ENCODE results near the gene FMN2.

The FMN2 gene

GRCh38 chr1:240091614-240092300 is at the start of gene FMN2:
TSS of gene FMN2 (plus strand) at chr1:240091883. CDS start at chr1:240092110, 227 bp downstream.
- DNase-seq = peak; percentile 86

DNA sequence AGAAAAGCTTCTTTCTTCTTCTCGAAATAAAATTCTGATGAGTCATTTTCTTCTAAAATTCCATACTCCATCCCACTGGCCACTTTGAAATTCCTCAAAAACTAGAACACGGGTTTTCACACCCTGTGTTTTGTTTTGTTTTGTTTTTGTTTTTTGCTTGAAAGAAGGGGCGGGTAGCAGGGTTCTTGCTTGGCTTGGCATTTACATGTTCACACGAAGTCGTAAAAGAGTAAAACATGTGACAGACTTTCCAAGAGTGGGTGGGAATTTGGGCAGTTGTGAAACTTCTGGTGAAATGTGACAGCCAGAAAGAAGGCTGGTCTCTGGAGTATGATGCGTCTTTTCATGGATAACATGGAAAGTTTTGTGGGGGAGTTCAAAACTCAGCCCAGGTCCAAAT is 47.1 kb upstream of the FMN2 start:
- DNase-seq = no peak

GRCh38 chr1:240046000-240046399 is 45.7 kb upstream of the FMN2 start:
- DNase-seq = no peak

DNA sequence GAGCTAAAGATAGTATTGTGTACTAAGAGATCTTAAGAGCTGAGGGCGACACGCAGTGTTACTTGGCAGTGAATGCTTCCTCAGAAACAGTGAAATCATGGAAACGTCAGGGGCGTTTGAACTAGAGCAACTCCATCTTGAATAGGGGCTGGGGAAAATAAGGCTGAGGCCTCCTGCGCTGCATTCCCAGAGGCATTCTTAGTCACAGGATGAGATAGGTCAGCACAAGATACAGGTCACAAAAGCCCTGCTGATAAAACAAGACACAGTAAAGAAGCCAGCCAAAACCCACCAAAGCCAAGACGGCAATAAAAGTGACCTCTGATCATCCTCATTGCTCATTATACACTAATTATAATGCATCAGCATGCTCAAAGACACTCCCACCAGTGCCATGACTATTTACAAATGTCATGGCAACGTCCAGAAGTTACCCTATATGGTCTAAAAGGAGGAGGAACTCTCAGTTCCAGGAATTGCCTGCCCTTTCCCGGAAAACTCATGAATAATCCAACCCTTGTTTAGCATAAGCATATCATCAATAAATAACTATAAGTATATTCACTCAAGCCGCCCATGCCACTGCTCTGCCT is 37.5 kb upstream of the FMN2 start:
- DNase-seq = no peak

GRCh38 chr1:240055936-240056335 is 35.7 kb upstream of the FMN2 start:
- DNase-seq = no peak

DNA sequence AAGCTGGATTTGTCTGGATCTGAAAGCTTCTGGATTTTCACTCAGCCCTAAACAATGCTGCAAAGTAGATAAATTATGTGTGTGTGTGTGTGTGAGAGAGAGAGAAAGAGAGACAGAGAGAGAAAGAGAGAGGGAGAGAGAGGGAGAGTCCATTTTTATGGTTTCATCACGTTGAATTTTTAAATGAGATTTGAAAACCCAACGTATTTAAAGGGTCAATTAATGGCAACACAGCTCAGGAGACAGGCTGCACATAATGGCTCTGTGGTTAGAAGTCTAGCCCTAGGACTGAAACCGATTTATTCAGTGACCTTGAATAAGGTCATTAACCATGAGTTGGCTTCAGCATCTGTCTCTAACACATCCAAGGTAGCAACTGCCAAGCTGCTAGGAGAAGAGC is 35.3 kb upstream of the FMN2 start:
- peak; percentile 31 for DNase-seq

DNA sequence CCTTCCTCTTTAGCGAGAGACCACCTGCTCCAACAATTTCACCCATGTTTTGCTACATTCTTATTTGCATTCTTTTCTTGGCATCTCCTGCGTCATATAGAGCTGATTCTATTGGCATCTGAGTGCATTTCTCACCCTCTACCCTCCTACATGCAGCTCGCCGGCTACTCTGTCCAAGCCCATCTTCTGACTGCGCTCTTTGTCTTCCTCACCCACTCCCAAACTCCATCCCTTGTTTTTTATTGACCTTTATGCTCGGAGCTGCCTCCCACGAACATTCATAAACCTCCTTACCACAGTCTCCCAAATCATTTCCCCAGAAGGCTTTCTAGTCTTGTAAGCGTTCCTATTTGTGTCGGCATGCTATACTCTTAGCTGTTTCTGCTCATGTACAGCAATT is 33.6 kb upstream of the FMN2 start:
- no peak for DNase-seq

DNA sequence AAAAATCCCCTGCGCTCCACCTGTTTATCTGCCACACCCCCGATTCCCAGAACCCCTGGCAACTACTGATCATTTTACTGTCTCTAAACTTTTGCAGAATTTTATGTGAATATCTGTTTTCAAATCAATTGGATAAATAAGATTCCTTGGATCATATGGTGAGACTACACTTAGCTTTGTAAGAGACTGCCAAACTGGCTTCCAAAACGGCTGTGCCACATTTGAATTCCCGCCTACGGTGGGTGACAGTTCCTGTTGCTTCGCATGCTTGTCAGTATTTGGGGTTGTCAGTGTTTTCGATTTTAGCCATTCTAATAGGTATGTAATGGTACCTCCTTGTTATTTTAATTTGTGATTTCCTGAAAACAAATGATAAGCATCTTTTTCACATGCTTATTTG is 22.7 kb upstream of the FMN2 start:
- DNase-seq = no peak

- no peak for DNase-seq
Measured at GRCh38 chr1:240070188-240070587, 21.5 kb upstream of the FMN2 start.

DNA sequence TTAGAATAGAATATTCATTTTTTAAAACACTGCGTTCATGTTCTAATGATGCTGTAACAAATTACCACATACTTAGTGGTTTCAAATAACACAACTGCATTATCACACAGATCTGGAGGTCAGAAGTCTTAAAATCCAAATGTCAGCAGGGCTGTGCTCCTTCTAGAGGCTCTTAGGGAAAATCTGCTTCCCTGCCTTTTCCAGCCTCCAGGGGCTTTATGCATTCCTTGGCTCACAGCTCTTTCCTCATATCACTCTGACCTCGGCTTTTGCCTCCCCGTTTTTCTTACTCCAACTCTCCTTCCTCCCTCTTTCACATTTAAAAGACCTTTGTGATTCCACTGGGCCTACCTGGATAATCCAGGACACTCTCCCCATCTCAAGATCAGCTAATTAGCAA is 18.6 kb upstream of the FMN2 start:
- no peak for DNase-seq

- no peak for DNase-seq
Measured at GRCh38 chr1:240074422-240074821, 17.3 kb upstream of the FMN2 start.

DNA sequence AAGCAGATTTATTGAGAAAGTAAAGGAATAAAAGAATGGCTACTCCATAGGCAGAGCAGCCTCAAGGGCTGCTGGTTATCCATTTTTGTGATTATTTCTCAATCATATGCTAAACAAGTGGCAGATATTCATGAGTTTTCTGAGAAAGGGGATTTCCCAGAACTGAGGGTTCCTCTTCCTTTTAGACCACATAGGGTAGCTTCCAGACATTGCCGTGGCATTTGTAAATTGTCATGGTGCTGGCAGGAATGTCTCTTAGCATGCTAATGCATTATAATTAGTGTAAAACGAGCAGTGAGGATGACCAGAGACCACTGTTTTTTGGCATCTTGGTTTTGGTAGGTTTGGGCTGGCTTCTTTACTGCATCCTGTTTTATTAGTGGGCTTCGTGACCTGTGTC is 16.8 kb upstream of the FMN2 start:
- DNase-seq = no peak

- no peak for DNase-seq
Measured at GRCh38 chr1:240084337-240084736, 7.3 kb upstream of the FMN2 start.

DNA sequence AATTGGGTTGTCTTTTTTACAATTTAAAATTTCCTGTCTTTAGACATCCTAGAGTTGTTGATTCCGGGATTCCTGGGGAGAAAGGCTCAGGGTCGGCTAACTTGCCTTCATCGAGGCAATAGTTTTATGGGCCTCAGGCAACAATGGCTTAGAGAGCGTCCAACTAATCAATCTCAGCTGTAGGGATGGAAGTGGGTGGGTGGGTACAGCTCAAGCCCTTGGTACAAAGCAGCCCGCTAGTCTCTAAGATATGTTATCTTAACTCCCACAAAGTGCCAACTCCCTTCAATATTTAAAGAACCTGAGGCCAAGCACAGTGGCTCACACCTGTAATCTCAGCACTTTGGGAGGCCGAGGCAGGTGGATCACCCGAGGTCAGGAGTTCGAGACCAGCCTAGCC is 6.9 kb upstream of the FMN2 start:
- DNase-seq = no peak

DNA sequence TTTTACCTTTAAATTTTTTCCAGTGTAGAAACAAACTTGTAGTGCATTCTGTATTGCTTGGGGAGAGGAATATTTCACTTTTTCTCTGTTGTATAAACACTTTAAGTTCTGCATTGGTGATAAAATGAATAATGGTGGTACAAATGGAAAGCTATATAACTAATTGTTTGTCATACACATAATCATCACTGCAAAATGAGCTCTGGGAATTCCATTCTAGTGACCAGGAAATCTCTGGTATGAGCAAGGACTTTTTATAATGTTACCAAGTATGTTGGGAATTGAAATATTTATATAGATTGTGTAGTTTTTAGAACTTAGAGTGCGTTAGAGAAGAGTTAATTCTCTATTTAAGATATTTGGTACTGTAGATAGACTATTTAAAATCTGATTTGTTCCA is 5.0 kb upstream of the FMN2 start:
- DNase-seq = no peak

GRCh38 chr1:240090014-240090413 is 1.7 kb upstream of the FMN2 start:
- DNase-seq = no peak

- DNase-seq = no peak
Measured at GRCh38 chr1:240090957-240091600, 604 bp upstream of the FMN2 start.

DNA sequence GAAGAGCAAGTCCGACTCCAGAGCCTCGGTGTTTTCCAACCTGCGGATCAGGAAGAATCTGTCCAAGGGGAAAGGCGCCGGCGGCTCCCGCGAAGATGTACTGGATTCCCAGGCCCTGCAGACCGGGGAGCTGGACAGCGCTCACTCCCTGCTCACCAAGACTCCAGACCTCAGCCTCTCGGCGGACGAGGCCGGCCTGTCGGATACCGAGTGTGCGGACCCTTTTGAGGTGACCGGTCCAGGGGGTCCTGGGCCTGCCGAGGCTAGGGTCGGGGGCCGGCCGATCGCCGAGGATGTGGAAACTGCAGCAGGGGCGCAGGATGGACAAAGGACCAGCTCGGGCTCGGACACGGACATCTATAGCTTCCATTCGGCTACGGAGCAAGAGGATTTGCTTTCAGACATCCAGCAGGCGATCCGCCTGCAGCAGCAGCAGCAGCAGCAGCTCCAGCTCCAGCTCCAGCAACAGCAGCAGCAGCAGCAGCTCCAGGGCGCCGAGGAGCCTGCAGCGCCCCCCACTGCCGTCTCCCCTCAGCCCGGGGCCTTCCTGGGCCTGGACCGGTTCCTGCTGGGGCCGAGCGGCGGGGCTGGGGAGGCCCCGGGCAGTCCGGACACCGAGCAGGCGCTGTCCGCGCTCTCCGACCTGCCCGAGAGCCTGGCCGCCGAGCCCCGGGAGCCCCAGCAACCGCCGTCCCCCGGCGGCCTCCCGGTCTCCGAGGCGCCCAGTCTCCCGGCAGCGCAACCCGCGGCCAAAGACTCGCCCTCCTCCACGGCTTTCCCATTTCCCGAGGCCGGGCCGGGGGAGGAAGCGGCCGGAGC is 827 bp downstream of the FMN2 start:
- DNase-seq = peak; percentile 20

DNA sequence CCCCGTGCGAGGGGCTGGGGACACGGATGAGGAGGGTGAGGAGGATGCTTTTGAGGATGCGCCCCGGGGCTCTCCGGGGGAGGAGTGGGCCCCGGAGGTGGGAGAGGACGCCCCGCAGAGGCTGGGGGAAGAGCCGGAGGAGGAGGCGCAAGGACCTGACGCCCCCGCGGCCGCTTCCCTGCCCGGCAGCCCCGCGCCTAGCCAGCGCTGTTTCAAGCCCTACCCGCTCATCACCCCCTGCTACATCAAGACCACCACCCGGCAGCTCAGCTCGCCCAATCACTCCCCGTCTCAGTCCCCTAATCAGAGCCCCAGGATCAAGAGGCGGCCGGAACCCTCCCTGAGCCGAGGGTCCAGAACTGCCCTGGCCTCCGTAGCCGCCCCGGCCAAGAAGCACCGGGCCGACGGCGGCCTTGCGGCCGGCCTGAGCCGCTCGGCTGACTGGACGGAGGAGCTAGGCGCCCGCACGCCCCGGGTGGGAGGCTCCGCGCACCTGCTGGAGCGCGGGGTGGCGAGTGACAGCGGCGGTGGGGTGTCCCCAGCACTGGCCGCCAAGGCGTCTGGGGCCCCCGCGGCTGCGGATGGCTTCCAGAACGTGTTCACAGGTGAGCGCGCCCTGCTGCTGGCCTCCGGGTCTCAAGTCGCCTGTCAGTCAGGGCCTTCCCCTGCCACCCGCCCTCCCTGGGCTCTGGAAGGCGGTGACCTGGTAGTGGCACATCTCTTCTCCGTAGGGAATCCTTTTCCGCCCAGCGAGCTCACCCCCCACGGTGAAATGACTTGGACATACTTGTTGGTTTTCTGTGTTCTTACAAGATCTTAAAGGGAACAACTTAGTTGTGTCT is 1.7 kb downstream of the FMN2 start:
- DNase-seq = peak; percentile 9

GRCh38 chr1:240094041-240094722 is 2.5 kb downstream of the FMN2 start:
- DNase-seq = no peak

DNA sequence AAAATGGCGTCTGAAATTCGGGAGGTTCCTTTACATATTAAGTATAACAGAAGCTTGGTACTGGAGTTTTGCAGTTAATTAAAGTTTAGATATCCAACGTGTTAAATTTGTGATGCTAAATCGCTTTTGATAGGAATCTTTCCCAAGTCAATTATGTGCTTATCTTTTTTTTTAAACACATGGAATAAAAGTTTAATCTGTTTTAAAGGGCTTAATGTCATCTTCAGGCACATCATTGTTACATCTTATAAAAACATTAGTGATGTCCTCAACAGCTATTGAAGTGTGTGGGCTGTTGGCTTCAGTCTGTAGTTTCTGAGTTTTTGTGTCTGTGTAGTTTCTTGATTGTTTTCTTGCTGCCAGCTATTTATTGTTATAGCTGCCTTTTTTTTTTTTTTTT is 5.3 kb downstream of the FMN2 start:
- no peak for DNase-seq

GRCh38 chr1:240098534-240098933 is 6.9 kb downstream of the FMN2 start:
- no peak for DNase-seq

Data from NCI-H1092 (cell line).